AG04449 (cell line): ENCODE results near the gene FBXL20.

Experiments
- CTCF ChIA-PET: fragments of 350-600 bp; formaldehyde crosslinking; extraction: SDS; loops from one replicate; lab custom pipeline; 2021; ENCODE audit warnings: antibody characterized with exemption; lab: Yijun Ruan, JAX
- POLR2A ChIA-PET: fragments of 400-600, 350-600 bp; formaldehyde crosslinking; extraction: SDS; loops from one replicate; lab custom pipeline; 2020; ENCODE audit warnings: antibody characterized with exemption, inconsistent platforms; lab: Yijun Ruan, JAX
- DNase-seq: peaks from one replicate; pipeline ENCODE4 v3.0.0-alpha.2; 2010; ENCODE audit warnings: low read depth, low spot score
- H3K4me3 ChIP-seq: 2 replicates; pipeline ENCODE4 v1.5.1; 2011; ENCODE audit warnings: low read depth, mild to moderate bottlenecking, control low read depth, low read length
- TF ChIP-seq, protein P1 (sequence below): IDR thresholded peaks from one replicate; pipeline ENCODE4 v1.5.1; 2011; ENCODE audit warnings: mild to moderate bottlenecking, moderate library complexity, low read length, control low read depth, inconsistent platforms; ENCODE audit not compliant: insufficient read depth; ENCODE audit errors: missing control alignments

The FBXL20 gene

DNA sequence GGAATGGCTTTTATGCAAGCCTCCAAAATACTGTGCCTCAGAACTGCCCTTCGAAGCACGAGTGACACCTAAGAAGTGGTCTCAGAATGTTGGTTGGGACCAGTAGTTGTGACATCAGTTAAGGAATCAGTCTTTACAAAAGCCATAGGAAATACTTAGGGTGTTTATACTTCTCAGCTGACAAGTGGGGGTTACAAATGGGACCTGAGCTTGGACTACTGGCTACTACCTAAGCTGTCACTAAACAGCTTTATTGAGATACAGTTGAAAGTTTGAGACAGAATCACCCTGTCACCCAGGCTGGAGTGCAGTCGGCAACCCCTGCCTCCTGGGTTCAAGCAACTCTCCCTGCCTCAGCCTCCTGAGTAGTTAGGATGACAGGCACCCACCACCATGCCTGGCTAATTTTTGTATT lies 196.3 kb downstream of the FBXL20 start:
- no peak for DNase-seq
- ChIA-PET CTCF (interaction anchor here (1.5 to 13.8 kb wide), 2 partner anchors 10 to 35 kb away, joined by 3 to 429 read pairs; no protein-coding TSS in a partner anchor), POLR2A (interaction anchor here (0.7 kb wide), 1 partner anchor 31 kb away, joined by 3 read pairs; no protein-coding TSS in a partner anchor)

GRCh38 chr17:39204245-39204644 lies 197.2 kb downstream of the FBXL20 start:
- no peak for DNase-seq
- POLR2A ChIA-PET = no interaction called here
- no peak overlapping the region for H3K4me3 ChIP-seq
- CTCF ChIA-PET = interaction anchor here (1.5 to 13.8 kb wide), 2 partner anchors 9 to 36 kb away, joined by 3 to 429 read pairs; no protein-coding TSS in a partner anchor
- TF ChIP-seq, protein P1, sequence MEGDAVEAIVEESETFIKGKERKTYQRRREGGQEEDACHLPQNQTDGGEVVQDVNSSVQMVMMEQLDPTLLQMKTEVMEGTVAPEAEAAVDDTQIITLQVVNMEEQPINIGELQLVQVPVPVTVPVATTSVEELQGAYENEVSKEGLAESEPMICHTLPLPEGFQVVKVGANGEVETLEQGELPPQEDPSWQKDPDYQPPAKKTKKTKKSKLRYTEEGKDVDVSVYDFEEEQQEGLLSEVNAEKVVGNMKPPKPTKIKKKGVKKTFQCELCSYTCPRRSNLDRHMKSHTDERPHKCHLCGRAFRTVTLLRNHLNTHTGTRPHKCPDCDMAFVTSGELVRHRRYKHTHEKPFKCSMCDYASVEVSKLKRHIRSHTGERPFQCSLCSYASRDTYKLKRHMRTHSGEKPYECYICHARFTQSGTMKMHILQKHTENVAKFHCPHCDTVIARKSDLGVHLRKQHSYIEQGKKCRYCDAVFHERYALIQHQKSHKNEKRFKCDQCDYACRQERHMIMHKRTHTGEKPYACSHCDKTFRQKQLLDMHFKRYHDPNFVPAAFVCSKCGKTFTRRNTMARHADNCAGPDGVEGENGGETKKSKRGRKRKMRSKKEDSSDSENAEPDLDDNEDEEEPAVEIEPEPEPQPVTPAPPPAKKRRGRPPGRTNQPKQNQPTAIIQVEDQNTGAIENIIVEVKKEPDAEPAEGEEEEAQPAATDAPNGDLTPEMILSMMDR = no peak

More for the DNA sequence above, 196.3 kb downstream of the FBXL20 start:
- H3K4me3 ChIP-seq = no peak overlapping the region
- TF ChIP-seq, protein P1 = no peak
